ENCODE data around the gene PSMB11.

PSMB11 gene

DNA sequence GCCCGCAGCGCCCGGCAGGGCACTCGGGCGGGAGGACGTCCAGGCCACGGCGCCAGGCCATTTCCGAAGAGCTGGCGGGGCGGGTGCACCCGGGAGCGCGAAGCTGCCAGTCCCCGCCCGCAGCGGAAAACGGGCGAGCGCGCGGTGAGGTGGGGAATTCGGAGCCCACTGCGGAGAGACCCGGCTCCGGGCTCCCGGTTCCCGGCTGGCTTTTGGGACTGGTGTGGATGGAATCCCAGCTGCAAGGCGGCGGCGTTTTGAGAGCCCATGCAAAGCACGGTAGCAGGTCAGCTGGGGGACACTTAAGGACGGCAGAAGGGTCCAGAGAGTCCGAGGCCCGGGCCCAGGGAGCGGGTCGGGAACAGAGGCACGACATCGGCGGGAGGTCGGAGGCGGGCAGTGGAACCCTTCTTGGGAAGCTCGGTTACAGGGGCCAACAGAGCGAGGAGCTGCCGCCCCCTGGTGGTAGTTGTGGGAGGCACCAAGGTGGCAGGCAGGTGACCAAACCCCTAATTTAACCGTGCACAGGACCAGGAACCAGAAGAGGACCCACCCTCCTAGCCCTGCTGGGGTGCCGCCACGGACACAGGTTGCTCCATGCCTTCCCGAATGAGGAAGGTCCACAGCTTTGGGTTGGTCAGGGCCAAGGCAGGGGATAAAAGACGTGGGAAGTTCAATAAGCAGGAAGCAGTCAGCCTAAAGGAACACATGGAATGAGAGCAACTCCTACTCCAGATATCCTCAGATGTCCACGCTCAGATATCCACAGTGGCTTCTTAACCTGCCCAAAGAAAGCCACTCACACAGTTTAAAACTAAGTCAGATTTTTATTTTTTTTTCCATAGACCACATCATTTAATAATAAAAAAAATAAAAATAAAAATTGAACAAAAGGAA, 16.0 kb downstream of the PSMB11 start:
- peak overlapping the region in 4 of 5 donors; percentile 67 to 78 (median 68) for H3K4me3 ChIP-seq (ENCODE audit: low read depth in 1 of 5, low read length in 5 of 5)
- peaks cover 0 to 33% (median 25%) of the 10 kb centered on the region in 5 donors for H3K4me1 ChIP-seq (ENCODE audit: control insufficient read depth in 5 of 5, insufficient read depth in 5 of 5, low read length in 5 of 5)
- H3K36me3 ChIP-seq (ENCODE audit: control insufficient read depth in 5 of 5, insufficient read depth in 5 of 5, low read length in 5 of 5): peaks cover 7 to 40% (median 37%) of the 10 kb centered on the region in 5 donors
- no peaks in the 10 kb centered on the region for H3K9me3 ChIP-seq (ENCODE audit: control insufficient read depth in 5 of 5, low read length in 5 of 5)
- peak overlapping the region in 3 of 5 donors; percentile 60 to 72 (median 62) for H3K9ac ChIP-seq (ENCODE audit: low read length in 5 of 5)
- H3K27me3 ChIP-seq (ENCODE audit: control insufficient read depth in 5 of 5, insufficient read depth in 4 of 5, low read length in 5 of 5): no peaks in the 10 kb centered on the region
- H3K27ac ChIP-seq (ENCODE audit: low read depth, low read length): no peak overlapping the region

DNA sequence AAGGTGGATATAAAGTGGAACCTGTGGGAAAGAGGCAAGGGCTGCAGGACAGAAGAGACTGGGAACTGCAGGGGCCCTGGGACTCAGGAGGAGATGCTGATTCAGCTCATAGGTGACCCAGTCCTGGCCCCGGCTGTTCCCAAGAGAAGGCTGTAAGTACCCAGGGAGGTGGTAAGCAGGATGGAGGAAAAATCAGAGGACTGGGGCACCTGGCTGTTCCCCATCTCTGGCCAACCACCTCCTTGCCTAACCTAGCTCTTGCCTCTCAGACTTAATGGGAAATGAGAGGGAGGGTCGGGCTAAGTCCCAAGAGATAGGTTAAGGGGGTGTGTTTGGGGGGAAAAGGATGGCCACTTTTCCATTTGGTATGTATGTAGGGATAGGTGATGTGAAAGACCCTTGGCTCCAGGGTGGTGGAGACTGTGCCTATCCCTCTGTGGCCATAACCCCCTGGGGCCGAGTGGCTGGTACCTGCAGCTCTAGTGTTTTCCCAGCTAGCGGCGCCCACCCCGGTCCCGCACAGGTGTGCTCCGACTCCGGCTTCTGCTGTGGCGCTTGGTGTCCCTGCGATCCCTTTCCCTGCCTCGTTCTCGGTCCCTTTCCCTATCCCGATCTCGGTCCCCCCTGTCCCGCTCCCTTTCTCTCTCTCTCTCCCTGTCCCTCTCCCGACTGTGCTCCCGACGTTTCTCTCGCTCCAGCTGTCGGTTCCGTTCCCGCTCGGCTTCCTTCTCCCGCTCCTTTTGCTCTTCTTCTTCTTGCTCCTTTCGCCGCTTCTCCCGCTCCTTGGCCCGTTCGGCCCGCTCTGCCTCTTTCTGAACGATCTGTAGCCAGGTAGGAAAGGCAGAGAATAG, 16.9 kb downstream of the PSMB11 start:
- Histone ChIP-seq H3K36me3 (ENCODE audit: control insufficient read depth in 5 of 5, insufficient read depth in 5 of 5, low read length in 5 of 5) (peaks cover 14 to 49% (median 45%) of the 10 kb centered on the region in 5 donors), H3K27me3 (ENCODE audit: control insufficient read depth in 5 of 5, insufficient read depth in 4 of 5, low read length in 5 of 5) (no peaks in the 10 kb centered on the region), H3K27ac (ENCODE audit: low read depth, low read length) (no peak overlapping the region), H3K4me3 (ENCODE audit: low read depth in 1 of 5, low read length in 5 of 5) (no peak overlapping the region), H3K9me3 (ENCODE audit: control insufficient read depth in 5 of 5, low read length in 5 of 5) (no peaks in the 10 kb centered on the region), H3K4me1 (ENCODE audit: control insufficient read depth in 5 of 5, insufficient read depth in 5 of 5, low read length in 5 of 5) (peaks cover 0 to 33% (median 25%) of the 10 kb centered on the region in 5 donors), H3K9ac (ENCODE audit: low read length in 5 of 5) (no peak overlapping the region)

DNA sequence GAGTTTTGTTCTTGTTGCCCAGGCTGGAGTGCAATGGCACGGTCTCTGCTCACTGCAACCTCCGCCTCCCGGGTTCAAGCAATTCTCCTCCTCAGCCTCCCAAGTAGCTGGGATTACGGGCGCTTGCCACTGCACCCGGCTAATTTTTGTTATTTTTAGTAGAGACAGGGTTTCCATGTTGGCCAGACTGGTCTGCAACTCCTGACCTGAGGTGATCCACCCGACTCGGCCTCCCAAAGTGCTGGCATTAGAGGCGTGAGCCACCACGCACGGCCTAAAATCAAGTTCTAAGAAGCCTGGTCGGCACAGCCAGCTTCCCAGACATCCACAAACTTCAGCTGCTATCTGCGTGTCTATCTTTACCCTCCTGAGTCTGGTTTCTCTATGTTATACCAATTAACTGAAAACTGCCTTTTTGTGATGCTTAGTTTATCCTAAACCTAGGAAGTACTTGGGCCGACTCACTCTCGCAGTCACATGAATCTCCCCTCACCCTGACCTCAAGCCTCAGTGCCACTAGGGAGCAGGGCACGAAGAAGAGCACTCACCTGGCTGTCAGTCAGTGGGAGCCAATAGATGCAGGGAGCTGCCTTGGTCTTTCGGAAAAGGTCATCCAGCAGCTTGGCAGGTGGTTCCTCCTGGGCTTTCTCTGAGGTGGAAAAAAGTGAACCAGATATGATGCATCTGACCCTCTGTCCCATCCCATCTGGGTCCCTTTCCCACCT, 18.7 kb downstream of the PSMB11 start:
- H3K36me3 ChIP-seq (ENCODE audit: control insufficient read depth in 5 of 5, insufficient read depth in 5 of 5, low read length in 5 of 5): peaks cover 18 to 65% (median 58%) of the 10 kb centered on the region in 5 donors
- no peaks in the 10 kb centered on the region for H3K9me3 ChIP-seq (ENCODE audit: control insufficient read depth in 5 of 5, low read length in 5 of 5)
- H3K9ac ChIP-seq (ENCODE audit: low read length in 5 of 5): no peak overlapping the region
- H3K4me3 ChIP-seq (ENCODE audit: low read depth in 1 of 5, low read length in 5 of 5): no peak overlapping the region
- H3K27me3 ChIP-seq (ENCODE audit: control insufficient read depth in 5 of 5, insufficient read depth in 4 of 5, low read length in 5 of 5): no peaks in the 10 kb centered on the region
- peaks cover 0 to 31% (median 25%) of the 10 kb centered on the region in 5 donors for H3K4me1 ChIP-seq (ENCODE audit: control insufficient read depth in 5 of 5, insufficient read depth in 5 of 5, low read length in 5 of 5)
- H3K27ac ChIP-seq (ENCODE audit: low read depth, low read length): no peak overlapping the region

DNA sequence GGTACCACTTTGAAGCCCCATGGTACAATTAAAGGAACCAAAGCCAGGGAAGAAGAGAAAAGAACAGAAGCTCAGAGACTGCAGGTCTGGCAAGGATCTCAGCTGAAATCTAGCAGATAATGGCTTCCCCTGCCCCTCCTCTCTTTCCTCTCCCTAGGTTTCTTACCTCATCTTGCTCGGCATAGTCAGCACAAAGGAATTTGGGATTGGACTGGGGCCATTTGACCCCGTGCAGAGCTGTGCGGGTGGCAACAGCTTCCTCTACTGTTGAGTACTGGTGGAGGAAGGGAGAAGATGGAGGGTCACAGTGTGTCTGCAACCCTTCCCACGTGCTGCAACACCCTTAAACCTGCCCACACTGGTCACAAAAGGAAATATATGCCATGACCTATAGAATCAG, 20.0 kb downstream of the PSMB11 start:
- Histone ChIP-seq H3K4me3 (ENCODE audit: low read depth in 1 of 5, low read length in 5 of 5) (no peak overlapping the region), H3K36me3 (ENCODE audit: control insufficient read depth in 5 of 5, insufficient read depth in 5 of 5, low read length in 5 of 5) (peaks cover 18 to 77% (median 70%) of the 10 kb centered on the region in 5 donors), H3K9me3 (ENCODE audit: control insufficient read depth in 5 of 5, low read length in 5 of 5) (no peaks in the 10 kb centered on the region), H3K27ac (ENCODE audit: low read depth, low read length) (peak overlapping the region; percentile 19), H3K9ac (ENCODE audit: low read length in 5 of 5) (no peak overlapping the region), H3K4me1 (ENCODE audit: control insufficient read depth in 5 of 5, insufficient read depth in 5 of 5, low read length in 5 of 5) (peaks cover 0 to 18% (median 16%) of the 10 kb centered on the region in 5 donors), H3K27me3 (ENCODE audit: control insufficient read depth in 5 of 5, insufficient read depth in 4 of 5, low read length in 5 of 5) (no peaks in the 10 kb centered on the region)

DNA sequence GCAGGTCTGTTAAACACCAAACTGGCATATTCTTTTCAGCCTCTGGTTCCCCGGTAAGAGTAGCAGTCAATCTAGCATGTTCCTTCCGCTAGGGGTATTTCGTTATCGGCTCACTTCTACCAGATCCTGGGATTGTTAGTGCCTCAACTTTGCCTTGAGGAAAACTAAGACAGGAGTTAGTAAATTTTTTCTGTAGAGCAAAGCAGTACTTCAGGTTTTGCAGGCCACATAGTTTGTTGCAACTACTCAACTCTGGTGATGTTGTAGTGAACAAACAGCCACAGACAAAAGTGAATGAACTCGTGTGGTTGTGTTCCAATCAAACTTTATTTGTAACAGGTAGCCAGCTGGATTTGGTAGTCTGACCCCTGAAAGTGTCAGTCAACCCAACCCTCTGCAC, 21.6 kb downstream of the PSMB11 start:
- H3K4me1 ChIP-seq (ENCODE audit: control insufficient read depth in 5 of 5, insufficient read depth in 5 of 5, low read length in 5 of 5): peaks cover 0 to 12% (median 10%) of the 10 kb centered on the region in 5 donors
- H3K36me3 ChIP-seq (ENCODE audit: control insufficient read depth in 5 of 5, insufficient read depth in 5 of 5, low read length in 5 of 5): peaks cover 18 to 91% (median 85%) of the 10 kb centered on the region in 5 donors
- no peak overlapping the region for H3K4me3 ChIP-seq (ENCODE audit: low read depth in 1 of 5, low read length in 5 of 5)
- H3K27me3 ChIP-seq (ENCODE audit: control insufficient read depth in 5 of 5, insufficient read depth in 4 of 5, low read length in 5 of 5): no peaks in the 10 kb centered on the region
- no peaks in the 10 kb centered on the region for H3K9me3 ChIP-seq (ENCODE audit: control insufficient read depth in 5 of 5, low read length in 5 of 5)
- no peak overlapping the region for H3K9ac ChIP-seq (ENCODE audit: low read length in 5 of 5)
- no peak overlapping the region for H3K27ac ChIP-seq (ENCODE audit: low read depth, low read length)

DNA sequence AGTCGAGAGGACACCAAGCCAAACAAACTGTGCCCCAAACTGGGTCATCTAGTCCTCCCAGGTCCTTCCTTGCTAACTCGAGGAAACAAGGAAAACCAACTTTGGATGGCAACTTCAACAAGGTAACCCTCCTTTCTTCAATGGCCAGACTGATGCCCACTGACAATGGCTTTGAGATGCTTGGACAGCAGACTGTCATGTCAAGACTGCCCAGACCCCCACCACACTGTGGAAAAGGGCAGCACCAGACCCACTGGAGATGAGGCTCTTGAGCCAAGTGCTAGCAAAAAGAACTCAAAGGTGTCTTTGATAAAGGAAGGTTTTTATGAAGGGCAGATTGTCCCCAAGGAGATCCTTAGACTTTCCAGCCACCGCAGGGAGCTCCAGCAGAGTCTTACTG, 24.4 kb downstream of the PSMB11 start:
- Histone ChIP-seq H3K27me3 (ENCODE audit: control insufficient read depth in 5 of 5, insufficient read depth in 4 of 5, low read length in 5 of 5) (no peaks in the 10 kb centered on the region), H3K4me3 (ENCODE audit: low read depth in 1 of 5, low read length in 5 of 5) (no peak overlapping the region), H3K9me3 (ENCODE audit: control insufficient read depth in 5 of 5, low read length in 5 of 5) (no peaks in the 10 kb centered on the region), H3K4me1 (ENCODE audit: control insufficient read depth in 5 of 5, insufficient read depth in 5 of 5, low read length in 5 of 5) (peaks cover 0 to 32% (median 26%) of the 10 kb centered on the region in 5 donors), H3K9ac (ENCODE audit: low read length in 5 of 5) (peak overlapping the region in 2 of 5 donors; percentile 10 to 48), H3K36me3 (ENCODE audit: control insufficient read depth in 5 of 5, insufficient read depth in 5 of 5, low read length in 5 of 5) (peaks cover 18 to 71% (median 70%) of the 10 kb centered on the region in 5 donors), H3K27ac (ENCODE audit: low read depth, low read length) (no peak overlapping the region)

DNA sequence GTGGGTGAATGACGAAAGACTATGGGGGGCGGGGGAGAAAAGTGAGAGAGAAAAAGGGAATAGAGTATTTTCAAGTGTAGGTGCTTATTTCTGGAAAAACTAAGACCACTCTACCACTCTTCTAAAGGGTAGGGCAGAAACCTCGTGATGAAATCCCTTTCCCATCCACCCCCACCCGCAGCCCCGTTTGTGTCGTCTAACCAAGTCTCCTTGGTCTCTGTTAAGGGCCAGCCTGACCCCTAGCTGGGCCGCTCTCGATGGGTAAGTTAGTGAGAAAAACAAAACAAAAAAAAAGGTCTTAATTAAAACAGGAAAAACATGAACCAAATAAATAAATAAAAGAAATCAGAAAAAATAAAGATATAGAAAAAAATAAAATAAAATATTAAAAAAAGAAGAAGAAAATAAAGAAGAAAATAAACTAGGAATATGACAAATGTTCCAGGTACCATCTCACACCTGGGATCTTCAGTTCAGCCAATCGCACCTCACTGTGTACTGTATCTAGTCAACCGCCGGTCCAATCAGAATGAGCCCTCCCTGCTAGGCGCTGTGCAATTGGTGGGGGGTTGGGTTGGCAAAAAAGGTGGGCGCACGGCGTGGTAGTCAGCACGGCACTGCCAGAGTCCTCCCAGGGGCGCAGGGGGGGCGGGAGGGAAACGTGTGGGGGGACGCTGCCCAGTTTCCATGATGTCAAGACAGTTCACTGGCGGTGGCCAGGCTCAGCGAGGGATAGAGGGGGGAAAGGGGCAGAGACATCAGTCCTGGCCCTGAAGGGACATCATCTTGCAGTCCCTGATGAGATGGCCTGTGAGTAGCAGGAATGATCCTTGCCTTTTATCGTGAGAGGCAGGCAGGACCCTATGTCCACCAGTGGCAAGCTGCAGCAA, 25.1 kb downstream of the PSMB11 start:
- Histone ChIP-seq H3K36me3 (ENCODE audit: control insufficient read depth in 5 of 5, insufficient read depth in 5 of 5, low read length in 5 of 5) (peaks cover 18 to 68% (median 67%) of the 10 kb centered on the region in 5 donors), H3K4me3 (ENCODE audit: low read depth in 1 of 5, low read length in 5 of 5) (no peak overlapping the region), H3K4me1 (ENCODE audit: control insufficient read depth in 5 of 5, insufficient read depth in 5 of 5, low read length in 5 of 5) (peaks cover 3 to 36% (median 30%) of the 10 kb centered on the region in 5 donors), H3K27ac (ENCODE audit: low read depth, low read length) (no peak overlapping the region), H3K9ac (ENCODE audit: low read length in 5 of 5) (no peak overlapping the region), H3K9me3 (ENCODE audit: control insufficient read depth in 5 of 5, low read length in 5 of 5) (no peaks in the 10 kb centered on the region), H3K27me3 (ENCODE audit: control insufficient read depth in 5 of 5, insufficient read depth in 4 of 5, low read length in 5 of 5) (no peaks in the 10 kb centered on the region)

DNA sequence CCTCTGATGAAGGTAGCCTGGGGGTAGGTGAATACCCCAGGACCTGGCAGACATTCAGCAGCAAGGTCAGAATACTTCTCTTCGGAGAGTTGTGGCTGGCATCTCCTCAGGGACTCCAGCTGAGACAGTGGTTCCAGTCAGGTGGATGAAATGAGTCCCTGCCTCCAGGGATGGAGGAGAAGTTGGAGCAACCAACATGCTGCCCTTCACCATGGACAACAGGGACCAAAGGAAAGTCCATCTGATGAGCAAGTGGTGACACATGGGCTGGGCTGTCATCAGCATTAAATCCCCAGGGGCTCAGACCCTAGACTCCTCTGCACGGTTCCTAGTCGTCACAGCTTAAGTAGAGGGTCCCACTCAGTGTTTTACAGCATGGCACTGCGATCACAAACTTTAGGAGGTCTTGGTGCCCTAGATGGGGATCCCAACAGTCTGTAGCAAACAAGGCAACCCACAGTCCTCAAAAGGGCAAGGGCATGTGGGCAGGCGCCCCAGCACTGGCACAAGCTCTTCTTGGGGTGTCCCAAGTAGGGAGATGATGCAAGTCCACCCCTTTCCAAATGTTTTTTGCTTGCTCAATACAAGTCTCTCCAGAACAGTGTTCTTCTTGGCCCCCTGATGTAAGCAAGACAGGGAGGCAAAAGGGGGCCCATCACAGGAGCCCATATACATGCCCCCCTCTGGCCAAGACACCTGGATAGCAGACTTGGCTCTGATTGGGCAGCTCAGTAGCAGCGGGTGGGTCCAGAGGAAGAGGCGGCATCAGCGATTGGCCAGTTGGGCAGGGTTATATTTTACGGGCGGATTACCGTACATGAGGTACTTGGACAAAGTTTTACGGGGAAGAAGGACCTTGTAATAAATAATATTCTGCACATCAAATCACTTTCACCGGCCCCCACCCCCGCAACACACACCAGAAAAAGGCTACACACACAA, 26.1 kb downstream of the PSMB11 start:
- no peak overlapping the region for H3K27ac ChIP-seq (ENCODE audit: low read depth, low read length)
- no peak overlapping the region for H3K4me3 ChIP-seq (ENCODE audit: low read depth in 1 of 5, low read length in 5 of 5)
- peaks cover 3 to 35% (median 28%) of the 10 kb centered on the region in 5 donors for H3K4me1 ChIP-seq (ENCODE audit: control insufficient read depth in 5 of 5, insufficient read depth in 5 of 5, low read length in 5 of 5)
- no peaks in the 10 kb centered on the region for H3K9me3 ChIP-seq (ENCODE audit: control insufficient read depth in 5 of 5, low read length in 5 of 5)
- peaks cover 16 to 64% (median 63%) of the 10 kb centered on the region in 5 donors for H3K36me3 ChIP-seq (ENCODE audit: control insufficient read depth in 5 of 5, insufficient read depth in 5 of 5, low read length in 5 of 5)
- no peaks in the 10 kb centered on the region for H3K27me3 ChIP-seq (ENCODE audit: control insufficient read depth in 5 of 5, insufficient read depth in 4 of 5, low read length in 5 of 5)
- no peak overlapping the region for H3K9ac ChIP-seq (ENCODE audit: low read length in 5 of 5)
